HG02623 (cell line): ENCODE results near the gene TSPYL2.
A peak's percentile ranks its signal among the peaks of the same experiment; 100 is the strongest.

ENCODE experiments used
- ATAC-seq: cut with Tn5 transposase; IDR thresholded peaks from one replicate; pipeline ENCODE4 v1.9.1; 2021; ENCODE audit warnings: moderate library complexity; ENCODE audit not compliant: unreplicated experiment

The TSPYL2 gene

DNA sequence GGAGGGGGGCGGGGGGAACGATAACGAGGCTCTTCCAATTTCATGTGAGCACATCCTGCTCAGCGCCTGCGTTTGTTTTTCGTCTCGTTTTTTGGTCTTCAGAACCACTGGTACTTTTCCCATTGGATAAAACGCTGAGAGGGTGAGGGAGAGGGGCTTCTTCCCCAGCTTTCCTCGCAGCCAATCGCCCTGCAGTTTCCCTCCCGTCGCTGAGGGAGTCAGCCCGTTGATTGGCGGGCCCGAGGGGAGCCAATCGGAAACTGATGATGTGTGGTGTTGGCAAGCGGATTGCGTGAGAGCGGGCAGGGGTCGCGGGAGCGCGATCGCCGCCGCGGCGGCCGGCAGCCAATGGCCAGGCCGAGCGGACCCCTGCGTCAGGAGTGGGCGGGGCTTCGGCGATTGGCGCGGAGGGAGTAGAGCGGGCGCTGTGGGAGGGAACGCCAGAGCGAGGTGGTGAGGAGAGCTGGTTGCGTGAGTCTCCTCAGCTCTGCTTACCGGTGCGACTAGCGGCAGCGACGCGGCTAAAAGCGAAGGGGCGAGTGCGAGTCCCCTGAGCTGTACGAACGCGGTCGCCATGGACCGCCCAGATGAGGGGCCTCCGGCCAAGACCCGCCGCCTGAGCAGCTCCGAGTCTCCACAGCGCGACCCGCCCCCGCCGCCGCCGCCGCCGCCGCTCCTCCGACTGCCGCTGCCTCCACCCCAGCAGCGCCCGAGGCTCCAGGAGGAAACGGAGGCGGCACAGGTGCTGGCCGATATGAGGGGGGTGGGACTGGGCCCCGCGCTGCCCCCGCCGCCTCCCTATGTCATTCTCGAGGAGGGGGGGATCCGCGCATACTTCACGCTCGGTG, at the start of gene TSPYL2:
TSPYL2 (plus strand) TSS at position 443 of the 848 bp plus-strand sequence; CDS start at position 575, 132 bp downstream.
- ATAC-seq: peak; percentile 90

GRCh38 chrX:53036149-53036548, 46.0 kb upstream of the TSPYL2 start:
- no peak for ATAC-seq

DNA sequence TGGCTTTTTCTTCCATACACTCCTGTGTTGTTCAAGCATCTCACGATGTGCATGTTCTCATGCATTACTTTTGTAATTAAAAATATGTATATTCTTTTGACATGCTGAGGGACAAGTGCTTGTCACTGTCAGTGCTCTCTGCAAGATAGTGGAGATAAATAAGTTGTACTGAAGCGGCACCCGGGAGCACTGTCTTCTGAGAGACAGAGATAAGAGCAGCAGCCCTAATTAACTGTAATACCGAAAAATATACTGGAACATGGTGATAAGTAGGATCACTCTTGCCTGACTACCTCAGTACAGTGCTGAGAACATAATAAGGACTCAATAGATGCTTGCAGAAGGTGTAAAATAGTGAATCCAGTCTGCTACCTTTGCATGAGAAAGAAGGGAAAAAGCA, 42.9 kb upstream of the TSPYL2 start:
- no peak for ATAC-seq

DNA sequence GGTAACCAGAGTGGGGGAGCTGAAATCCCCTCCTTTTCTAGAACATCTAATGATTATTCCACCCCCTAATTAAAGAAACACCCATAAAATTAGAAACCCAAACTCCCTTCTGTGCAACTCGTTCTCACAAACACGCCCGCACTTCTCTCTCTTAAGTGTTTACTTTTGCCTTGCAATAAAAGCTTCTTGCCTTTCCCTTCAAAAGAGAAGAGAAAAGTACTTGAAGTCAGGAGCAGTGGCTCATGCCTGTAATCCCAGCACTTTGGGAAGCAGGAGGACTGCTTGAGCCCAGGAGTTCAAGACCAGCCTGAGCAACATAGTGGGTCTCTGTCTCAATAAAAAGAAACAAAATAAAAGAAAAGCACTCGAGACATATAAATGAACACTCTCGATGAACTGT, 37.2 kb upstream of the TSPYL2 start:
- ATAC-seq: no peak

DNA sequence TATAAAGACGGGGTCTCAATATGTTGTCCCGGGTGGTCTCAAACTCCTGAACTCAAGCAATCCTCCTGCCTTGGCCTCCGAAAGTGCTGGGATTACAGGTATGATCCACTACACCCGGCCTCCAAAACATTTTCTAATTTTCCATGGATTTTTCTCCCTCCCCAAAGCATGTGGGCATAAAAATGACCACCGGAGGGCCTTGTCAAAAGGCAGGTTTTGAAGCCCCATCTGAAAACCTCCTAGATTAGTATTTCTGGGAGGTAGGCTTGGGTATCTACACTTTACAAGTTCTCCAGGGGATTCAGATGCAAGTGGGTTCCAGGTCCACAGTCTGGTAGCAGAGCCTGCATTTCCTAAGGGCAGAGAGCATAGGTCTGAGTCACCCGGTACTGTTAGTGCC, 34.9 kb upstream of the TSPYL2 start:
- no peak for ATAC-seq

DNA sequence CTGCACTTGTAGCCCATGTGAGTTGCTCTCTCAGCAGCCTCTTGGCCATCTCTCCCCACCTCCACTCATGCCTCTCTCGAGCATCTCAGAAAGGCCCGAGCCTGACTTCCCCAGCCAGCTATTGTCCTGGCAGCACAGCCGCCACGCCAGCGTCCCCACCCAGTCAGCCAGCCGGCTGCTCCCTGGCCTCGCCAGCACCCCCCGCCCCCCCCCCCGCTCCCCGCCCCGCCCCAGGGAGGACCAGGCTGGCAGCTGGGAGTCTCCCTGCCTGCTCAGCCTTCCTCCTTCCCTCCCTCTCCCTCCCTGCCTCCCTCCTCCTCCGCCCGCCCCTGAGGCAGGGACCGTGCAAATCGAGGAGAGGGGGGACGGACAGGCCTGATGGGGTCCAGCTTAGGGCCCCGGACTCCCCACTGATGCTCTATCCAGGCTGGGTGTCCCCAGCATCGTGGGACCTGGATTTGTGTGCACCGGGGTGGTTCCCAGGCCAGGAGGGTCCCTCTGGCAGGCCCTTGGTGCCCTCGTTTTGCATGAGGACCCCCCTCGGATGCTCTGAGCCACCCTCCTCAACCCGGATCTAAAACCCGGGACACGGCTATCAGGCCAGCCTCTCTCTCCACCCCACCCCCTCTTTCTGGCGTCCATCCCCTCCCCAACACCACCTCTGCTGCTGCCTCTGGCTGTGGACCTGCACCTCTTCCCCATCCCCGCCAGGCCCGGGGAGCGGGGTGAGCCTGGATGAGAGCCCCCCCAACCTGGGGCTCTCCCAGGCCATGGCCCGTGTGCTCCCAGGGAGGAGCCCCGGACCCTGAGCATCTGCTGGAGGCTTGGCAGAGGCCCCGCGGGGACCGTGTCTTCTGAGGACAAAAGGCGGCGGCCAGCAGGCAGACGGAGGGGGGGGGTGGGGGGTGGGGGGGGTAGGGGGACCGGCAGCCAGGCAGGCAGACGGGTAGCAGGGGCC, 33.7 kb upstream of the TSPYL2 start, which contains the start of gene GPR173:
GPR173 (plus strand) TSS at position 621 of the 958 bp plus-strand sequence. CDS start 27,833 bp downstream, outside the sequence.
- no peak for ATAC-seq

DNA sequence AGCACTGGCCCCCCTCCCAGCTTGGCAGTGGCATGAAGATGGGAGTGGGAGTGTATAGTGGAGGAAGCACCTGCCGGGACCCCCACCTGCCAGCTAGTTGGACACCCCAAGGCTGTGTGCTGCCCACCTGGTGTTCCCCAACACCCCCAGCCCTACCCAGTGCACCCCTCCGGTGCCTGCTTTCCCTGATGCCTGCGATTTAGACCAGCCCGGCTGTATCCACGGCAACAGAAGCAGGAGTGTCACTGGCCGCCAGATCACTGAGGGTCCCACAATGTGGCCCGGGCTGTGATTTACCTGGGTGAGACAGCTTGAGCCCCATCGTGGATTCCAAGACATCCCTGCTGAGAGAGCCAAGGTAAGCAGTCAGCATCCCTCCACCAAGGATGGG, 33.0 kb upstream of the TSPYL2 start:
- ATAC-seq: no peak

DNA sequence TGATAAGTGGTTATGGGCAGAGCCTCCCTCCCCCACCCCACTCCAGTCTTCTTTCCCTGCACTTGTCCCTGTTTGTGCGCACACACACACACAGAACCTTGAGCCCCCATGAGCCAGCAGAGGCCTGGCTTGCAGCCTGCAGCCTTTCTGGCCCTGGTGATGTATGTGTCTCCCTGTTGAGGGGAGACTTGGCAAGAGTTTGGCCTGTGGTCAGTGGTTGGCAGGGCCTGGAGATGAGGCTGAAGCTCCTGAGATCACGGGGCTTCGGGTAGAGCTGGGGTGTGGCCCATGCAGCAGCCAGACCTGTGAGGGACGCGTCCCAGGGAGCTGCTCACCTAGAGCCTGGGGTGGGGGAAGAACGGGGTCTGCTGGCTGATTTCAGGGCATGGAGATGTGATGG, 31.3 kb upstream of the TSPYL2 start:
- ATAC-seq: no peak

- no peak for ATAC-seq
Measured at GRCh38 chrX:53055244-53055849, 26.8 kb upstream of the TSPYL2 start.

GRCh38 chrX:53056292-53056691, 25.9 kb upstream of the TSPYL2 start:
- no peak for ATAC-seq

- no peak for ATAC-seq
Measured at GRCh38 chrX:53065104-53065503, 17.1 kb upstream of the TSPYL2 start.

- no peak for ATAC-seq
Measured at GRCh38 chrX:53071064-53071463, 11.1 kb upstream of the TSPYL2 start.

DNA sequence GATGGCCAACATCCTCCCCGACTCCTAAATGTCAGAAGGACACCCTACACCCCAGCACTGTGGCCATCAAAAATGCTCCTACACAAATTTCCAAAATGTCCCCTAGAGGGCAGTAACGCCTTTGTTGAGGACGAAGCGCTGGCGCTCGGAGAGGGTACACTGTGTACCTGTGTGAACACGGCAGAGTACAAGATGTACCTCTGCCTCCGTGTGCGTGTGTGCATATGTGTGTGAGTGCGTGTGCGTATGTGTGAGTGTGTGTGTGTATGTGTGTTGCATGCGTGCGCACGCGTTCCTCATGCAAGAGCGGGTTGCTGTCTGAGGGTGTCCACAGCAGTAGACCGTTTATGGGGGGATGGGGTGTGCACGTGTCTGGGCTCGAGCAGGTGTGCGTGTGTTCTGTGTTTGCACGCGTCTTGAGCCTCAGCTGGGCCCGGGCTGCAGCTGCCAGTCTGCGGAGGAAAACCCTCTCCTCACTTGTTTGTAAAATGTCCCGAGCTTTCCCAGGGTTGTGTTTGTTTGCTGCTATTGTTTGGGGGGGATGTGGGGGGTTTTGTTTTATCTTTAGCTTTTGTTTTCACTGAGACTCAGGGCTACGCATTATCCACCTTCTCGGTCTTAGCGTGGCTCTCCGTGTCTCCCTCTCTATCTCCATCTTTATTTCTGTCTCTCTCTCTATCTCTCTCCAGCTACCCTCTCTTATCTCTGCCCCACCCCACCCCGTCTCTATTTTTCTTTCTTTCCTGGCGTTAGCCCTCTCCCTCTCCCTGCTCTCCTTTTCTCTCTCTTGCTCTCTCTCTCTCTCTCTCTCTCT, 10.4 kb upstream of the TSPYL2 start:
- ATAC-seq: peak; percentile 77

DNA sequence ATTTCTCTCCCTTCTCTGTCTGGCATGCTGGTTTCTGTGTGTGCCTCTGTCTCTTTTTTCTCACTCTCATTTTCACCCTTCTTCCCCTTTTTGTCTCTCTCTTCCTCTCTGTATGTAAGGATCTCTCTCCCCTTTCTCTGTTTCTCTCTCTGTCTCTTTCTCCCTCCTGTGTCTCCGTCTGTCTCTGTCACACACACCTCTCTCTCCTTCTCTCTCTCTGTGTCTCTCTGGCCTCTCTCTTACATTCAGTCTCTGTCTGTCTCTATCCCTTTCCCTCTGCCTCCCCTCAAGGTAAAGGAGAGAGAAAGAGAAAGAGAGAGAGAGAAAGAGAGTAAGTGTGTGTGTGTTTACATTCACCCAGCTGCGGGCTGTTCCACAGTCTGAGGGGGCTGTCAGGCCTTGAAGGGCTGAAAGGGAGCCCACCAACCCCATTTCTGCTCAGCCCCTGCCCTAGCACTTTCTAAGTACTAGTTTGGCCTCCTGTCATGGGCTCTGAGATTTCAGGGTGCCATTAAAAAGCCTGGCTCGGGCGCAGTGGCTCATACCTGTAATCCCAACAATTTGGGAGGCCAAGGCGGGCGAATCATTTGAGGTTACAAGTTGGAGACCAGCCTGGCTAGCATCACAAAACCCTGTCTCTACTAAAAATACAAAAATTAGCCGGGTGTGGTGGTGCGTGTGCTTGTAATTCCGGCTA, 9.6 kb upstream of the TSPYL2 start:
- no peak for ATAC-seq

GRCh38 chrX:53073115-53073586, 9.0 kb upstream of the TSPYL2 start:
- no peak for ATAC-seq

GRCh38 chrX:53075011-53075410, 7.2 kb upstream of the TSPYL2 start:
- ATAC-seq: no peak

GRCh38 chrX:53076671-53077070, 5.5 kb upstream of the TSPYL2 start:
- no peak for ATAC-seq

DNA sequence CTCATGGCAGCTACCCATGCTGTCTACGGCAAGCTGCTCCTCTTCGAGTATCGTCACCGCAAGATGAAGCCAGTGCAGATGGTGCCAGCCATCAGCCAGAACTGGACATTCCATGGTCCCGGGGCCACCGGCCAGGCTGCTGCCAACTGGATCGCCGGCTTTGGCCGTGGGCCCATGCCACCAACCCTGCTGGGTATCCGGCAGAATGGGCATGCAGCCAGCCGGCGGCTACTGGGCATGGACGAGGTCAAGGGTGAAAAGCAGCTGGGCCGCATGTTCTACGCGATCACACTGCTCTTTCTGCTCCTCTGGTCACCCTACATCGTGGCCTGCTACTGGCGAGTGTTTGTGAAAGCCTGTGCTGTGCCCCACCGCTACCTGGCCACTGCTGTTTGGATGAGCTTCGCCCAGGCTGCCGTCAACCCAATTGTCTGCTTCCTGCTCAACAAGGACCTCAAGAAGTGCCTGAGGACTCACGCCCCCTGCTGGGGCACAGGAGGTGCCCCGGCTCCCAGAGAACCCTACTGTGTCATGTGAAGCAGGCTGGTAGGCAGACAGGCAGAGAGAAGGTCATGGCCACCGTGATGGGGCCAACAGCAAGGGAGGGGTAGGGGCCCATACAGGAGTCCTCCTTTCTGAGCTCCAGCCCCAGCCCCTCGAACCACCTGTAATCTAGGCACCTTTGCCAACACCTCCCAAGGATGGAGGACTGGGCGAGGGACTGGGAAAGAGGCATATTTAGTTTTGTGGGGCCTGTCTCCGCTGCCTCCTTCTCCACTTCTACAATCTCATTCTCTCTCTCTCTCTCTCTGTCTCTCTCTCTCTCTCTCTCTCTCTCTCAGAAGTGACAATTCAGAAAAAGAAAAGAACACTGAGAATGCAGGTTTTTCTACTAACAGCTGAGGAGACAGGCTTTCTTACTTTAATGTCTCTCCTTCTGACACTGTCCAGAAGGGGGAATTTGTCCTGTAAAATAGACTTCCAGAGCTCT, 4.7 kb upstream of the TSPYL2 start:
- no peak for ATAC-seq
